Gastrocnemius medialis (tissue), 4 donors: ENCODE measurements around the gene NRF1.

Source experiments
- CTCF ChIP-seq, 5 experiments: fragments of 450-650 bp in 3 of 5; fragments of 200-600 bp in 2 of 5; sonication (generic) in 2 of 5; IDR thresholded peaks in 4 of 5; conservative IDR thresholded peaks in 1 of 5; 1 replicate in 4 of 5; 2 replicates in 1 of 5; pipeline ENCODE4 v1.5.1; 2016 to 2019; ENCODE audit warnings: antibody characterized with exemption in 5 of 5, mild to moderate bottlenecking in 3 of 5, moderate library complexity in 3 of 5
- POLR2A ChIP-seq, 2 donors: fragments of 450-650 bp; IDR thresholded peaks; one replicate each; pipeline ENCODE4 v1.6.1; 2017; ENCODE audit warnings: antibody characterized with exemption in 2 of 2, mild to moderate bottlenecking in 2 of 2, moderate library complexity in 2 of 2

DNA sequence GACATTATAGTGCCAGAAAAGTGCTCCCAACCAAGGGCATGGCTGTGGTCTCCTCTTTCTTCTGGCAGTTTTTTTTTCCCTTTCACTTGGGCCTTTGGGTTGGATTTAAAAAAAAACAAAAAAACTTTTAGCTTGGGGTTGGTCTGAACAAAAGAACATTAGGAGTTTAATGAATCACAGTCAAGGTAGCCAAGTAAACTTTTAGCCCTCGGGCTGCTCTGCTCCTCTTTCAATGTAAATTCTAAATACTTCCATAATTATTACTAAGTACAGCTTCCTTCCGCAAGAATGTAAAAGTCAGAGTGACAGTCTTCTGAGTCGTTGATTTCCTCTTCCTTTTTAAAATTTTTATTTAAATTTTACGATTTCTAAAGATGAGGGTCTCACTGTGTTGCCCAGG, 79.2 kb downstream of the NRF1 start:
- no peak for TF ChIP-seq CTCF (IDR thresholded peaks at IDR 0.05 in 4 of 5, conservative IDR thresholded peaks at IDR 0.05 in 1 of 5)
- TF ChIP-seq POLR2A (IDR thresholded peaks at IDR 0.05), result no peak
